LNCaP clone FGC (cell line): ENCODE data around the gene SCMH1.
"Not testable (repeated sequence)": the region's sequence is repeated elsewhere in the genome, so short reads cannot be mapped to it uniquely, and the experiment has no call there.

Experiments
- DNase-seq: peaks from one replicate; pipeline ENCODE4 v3.0.0-alpha.2; 2011; ENCODE audit warnings: low read depth
- H3K4me3 ChIP-seq: 2 replicates; pipeline ENCODE4 v1.5.1; 2011; ENCODE audit warnings: mild to moderate bottlenecking, low read depth, low read length, control low read depth
- TF ChIP-seq, protein P1 (sequence below): IDR thresholded peaks from 2 replicates; pipeline ENCODE4 v1.5.1; 2012; ENCODE audit warnings: mild to moderate bottlenecking; ENCODE audit not compliant: control insufficient read depth, insufficient read depth; ENCODE audit errors: extremely low read depth

The SCMH1 gene

DNA sequence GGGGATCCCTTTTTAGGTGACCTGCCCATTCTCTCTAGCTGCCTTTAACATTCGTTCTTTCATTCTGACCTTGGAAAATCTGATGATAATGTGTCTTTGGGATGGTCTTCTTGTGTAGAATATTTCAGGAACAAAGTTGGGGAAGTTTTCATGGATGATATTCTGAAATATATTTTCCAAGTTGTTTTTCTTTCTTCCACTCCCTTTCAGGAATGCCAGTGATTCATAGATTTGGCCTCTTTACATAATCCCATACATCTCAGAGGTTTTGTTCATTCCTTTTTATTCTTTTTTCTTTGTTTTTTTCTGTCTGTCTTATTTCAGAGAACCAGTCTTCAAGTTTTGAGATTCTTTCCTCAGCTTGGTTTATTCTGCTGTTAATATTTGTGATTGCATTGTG is 13.9 kb upstream of the SCMH1 start:
- H3K4me3 ChIP-seq: no peak overlapping the region
- TF ChIP-seq, protein P1, sequence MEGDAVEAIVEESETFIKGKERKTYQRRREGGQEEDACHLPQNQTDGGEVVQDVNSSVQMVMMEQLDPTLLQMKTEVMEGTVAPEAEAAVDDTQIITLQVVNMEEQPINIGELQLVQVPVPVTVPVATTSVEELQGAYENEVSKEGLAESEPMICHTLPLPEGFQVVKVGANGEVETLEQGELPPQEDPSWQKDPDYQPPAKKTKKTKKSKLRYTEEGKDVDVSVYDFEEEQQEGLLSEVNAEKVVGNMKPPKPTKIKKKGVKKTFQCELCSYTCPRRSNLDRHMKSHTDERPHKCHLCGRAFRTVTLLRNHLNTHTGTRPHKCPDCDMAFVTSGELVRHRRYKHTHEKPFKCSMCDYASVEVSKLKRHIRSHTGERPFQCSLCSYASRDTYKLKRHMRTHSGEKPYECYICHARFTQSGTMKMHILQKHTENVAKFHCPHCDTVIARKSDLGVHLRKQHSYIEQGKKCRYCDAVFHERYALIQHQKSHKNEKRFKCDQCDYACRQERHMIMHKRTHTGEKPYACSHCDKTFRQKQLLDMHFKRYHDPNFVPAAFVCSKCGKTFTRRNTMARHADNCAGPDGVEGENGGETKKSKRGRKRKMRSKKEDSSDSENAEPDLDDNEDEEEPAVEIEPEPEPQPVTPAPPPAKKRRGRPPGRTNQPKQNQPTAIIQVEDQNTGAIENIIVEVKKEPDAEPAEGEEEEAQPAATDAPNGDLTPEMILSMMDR: no peak
- no peak for DNase-seq

DNA sequence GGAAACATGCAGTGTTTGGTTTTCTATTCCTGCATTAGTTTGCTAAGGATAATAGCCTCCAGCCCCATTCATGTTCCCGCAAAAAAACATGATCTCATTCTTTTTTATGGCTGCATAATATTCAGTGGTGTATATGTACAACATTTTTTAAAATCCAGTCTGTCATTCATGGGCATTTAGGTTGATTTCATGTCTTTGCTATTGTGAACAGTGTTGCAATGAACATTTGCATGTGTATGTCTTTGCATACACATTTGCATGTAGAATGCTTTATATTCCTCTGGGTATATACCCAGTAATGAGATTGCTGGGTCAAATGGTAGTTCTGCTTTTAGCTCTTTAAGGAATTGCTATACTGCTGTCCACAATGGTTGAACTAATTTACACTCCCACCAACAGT is 9.0 kb upstream of the SCMH1 start:
- DNase-seq: not testable (repeated sequence)

DNA sequence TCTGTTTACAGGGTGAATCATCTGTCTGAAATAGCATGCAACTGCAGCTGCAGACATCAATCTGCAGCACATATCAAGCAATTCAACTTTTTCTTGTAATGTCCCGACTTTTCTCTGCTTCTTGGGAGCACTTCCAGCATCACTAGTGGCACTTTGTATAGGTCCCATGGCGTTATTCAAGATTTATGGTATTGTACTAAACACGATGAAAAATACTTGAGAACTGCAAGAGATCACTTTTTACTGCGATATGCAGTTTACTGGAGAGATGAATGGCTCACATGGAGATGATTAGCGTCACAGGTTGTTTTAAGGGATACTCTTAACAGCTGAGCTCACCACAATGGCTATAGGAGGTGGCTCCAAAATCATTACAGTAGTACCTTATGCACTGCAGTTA is 7.2 kb upstream of the SCMH1 start:
- no peak for DNase-seq
- TF ChIP-seq, protein P1: no peak
- H3K4me3 ChIP-seq: no peak overlapping the region

More for the DNA sequence above, 9.0 kb upstream of the SCMH1 start:
- H3K4me3 ChIP-seq: not testable (repeated sequence)

DNA sequence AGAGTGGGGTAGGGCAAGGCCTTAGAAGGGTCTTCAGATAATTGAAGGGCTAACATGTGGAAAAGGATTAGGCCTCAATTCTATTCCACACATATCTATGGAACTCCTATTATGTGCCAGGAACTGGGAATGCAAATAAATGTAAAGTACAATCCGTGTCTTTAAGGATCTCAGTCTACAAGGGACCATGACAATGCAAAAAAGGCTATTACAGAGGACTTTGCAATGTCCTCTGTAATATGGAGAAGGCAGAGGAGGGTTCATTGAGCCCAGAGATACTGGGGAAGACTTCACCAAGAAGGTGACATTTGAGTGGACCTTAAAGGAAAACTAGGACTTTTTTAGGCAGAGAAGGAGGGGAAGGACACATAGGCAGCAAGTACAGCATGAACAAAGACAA is 4.5 kb upstream of the SCMH1 start:
- DNase-seq: no peak
- TF ChIP-seq, protein P1: no peak
- no peak overlapping the region for H3K4me3 ChIP-seq

DNA sequence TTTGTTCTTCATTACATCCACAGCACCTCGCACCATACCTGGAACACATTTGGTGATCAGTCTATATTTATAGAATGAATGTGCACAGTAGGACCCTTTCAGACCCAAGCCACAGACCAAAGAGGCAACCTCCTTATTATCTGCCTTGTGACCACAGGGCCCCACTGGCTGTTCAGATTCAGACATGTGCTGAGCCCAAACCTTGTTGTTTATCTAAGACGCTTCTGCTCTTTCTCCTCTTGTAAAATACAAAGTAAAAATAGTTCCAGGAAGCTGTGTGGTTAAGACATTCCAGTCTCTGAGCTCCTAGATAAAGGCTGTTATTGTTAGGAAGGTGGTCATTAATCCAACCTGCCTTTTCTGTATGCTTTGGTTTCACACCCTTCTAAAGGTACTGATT is 3.6 kb upstream of the SCMH1 start:
- TF ChIP-seq, protein P1: no peak
- DNase-seq: no peak
- no peak overlapping the region for H3K4me3 ChIP-seq

DNA sequence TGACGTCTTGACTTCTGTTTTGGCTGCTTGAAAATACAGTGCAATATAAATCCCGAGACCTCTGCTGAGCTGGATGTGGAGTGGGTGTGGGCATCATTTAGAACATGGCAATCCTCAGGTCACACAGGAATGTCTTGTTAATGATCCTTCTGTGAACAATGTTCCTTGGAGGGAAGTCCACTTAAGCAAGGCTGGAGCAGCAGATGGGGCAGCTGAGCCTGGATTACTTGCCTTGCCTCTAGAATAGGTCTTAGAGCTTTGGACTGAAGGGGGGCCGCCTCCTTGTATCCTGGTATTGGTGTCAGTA is 926 bp upstream of the SCMH1 start:
- TF ChIP-seq, protein P1: no peak
- peak overlapping the region; percentile 55 for H3K4me3 ChIP-seq
- no peak for DNase-seq

DNA sequence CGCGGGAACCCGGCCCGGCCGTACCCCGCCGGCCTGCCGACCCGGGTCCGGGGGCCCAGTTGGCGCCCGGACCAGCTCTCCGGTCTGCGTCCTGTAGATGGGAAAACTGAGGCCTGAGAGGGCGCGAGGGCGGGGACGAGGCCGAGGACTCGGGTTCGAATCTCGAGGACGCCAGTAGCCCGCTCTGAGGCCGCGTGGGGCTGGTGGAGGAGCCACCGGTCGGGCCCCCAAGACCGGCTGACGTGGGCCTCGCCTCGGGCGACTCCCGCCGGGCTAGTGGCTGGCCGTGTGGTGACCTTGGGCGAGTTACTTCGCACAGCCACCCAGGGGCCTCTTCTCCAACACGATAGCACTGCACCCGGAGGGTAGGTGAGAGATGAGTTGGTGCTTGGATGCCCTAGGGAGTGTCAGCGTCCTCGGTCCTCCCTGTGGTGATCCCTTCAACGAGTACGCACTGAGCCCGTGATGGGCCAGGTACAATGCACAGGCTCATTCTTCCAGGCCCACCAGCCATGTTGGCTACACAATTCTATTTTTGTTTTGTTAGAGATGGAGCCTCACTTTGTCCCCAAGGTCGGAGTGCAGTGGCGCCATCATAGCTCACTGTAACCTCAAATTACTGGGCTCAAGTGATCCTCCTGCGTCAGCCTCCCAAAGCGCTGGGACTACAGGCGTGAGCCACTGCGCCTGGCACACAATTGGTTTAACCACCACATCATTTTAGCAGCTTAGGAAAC is 404 bp upstream of the SCMH1 start:
- no peak for DNase-seq
- H3K4me3 ChIP-seq: peak overlapping the region; percentile 55
- TF ChIP-seq, protein P1: no peak
